Left renal cortex interstitium (tissue), 4 donors: Measurements from ENCODE around the gene OXSR1. TPM values are rescaled to one million over a fixed set of nuclear protein-coding genes. Genes with fewer than 3 reads are reported as not detected.
"Not testable (repeated sequence)": the region's sequence is repeated elsewhere in the genome, so short reads cannot be mapped to it uniquely, and the experiment has no call there.

Experiments used
- DNase-seq, 4 donors: peaks; one replicate each; pipeline ENCODE4 v3.0.0-alpha.2; 2013; ENCODE audit warnings: low read depth in 4 of 4, low spot score in 2 of 4, missing footprints in 1 of 4
- polyA plus RNA-seq, 4 donors: library from polyadenylated mRNA; unstranded; fragments of 120-200 nt; gene quantifications; one replicate each; pipeline ENCODE4 v1.2.1, GENCODE V29; 2013; ENCODE audit not compliant: insufficient read length in 4 of 4

OXSR1 gene
- polyA plus RNA-seq, 4 donors = 40.0 to 54.8 (median 47.1) TPM

GRCh38 chr3:38141173-38141951 is 24.0 kb upstream of the OXSR1 start:
- no peak for DNase-seq

DNA sequence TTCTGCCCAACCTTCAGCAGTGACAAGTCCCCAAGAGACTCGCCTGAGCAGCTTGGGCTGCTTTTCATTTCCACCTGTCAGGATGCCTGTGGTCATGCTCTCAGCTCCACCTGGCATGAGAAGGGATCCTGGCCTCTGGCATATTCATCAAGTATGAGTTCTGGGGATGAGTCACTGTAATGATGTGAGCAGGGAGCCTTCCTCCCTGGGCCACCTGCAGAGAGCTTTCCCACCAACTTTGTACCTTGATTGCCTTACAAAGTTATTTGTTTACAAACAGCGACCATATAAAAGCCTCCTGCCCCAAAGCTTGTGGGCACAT is 23.4 kb upstream of the OXSR1 start:
- DNase-seq = no peak

- no peak for DNase-seq
Observed at GRCh38 chr3:38142959-38143358, 22.4 kb upstream of the OXSR1 start.

DNA sequence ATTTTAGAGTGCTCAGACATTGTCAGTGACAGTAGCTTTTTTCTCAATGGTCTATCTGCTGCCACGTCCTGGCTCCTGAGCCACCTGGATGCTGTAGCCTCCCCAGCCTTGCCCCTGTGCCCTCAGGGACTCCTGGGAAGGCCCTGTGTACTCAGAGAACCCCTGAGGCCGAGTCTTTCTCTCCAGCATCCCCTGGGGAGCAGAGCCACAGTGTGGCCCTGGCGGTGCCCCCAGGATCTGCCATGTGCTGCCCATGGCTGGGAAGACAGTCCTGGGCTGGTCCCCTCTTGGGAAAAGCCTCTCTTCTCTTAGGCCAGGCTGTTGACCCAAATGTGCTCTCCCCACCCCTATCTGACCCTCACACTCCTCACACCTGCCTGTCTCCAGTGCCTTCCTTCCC is 21.8 kb upstream of the OXSR1 start:
- DNase-seq = no peak

DNA sequence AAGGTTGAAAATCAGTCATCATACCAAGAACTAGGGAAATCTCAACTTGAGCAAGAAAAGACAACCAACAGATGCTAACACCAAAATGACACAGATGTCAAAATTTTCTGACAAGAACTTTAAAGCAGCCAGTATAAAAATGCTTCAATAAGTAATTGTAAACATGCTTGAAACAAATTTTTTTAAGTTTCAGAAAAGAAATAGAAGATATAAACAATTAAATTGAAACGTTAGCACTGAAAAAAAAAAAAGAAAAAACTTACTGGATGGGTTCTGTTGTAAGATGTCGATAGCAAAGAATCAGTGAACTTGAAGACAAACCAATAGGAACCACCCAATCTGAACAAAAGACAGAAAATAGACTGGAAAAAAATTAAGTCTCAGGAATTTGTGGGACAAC is 18.8 kb upstream of the OXSR1 start:
- DNase-seq = no peak

GRCh38 chr3:38147421-38147820 is 17.9 kb upstream of the OXSR1 start:
- DNase-seq = no peak

GRCh38 chr3:38148311-38148882 is 16.9 kb upstream of the OXSR1 start:
- no peak for DNase-seq

DNA sequence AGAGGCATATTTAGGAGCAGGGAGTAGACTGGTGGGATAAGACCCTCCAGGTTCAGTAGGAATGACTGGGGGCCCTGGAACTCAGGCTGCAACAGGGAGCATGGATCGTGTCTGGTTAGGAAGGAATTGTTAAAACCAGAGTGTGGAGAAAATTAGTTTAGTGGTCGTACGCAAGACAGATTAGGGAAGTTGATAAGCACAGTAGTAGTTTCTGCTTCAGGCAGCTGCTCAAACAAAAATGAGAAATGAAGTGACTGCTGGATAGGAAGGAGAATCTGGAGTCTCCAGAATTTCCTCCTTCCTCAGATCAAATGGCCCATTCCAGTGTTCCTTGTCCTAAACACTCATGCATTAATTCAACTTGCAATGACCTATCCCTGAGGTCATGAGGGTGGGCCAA is 15.6 kb upstream of the OXSR1 start:
- DNase-seq = no peak

GRCh38 chr3:38150780-38151528 is 14.4 kb upstream of the OXSR1 start:
- DNase-seq = no peak

- no peak for DNase-seq
Observed at GRCh38 chr3:38151667-38152265, 13.6 kb upstream of the OXSR1 start.

DNA sequence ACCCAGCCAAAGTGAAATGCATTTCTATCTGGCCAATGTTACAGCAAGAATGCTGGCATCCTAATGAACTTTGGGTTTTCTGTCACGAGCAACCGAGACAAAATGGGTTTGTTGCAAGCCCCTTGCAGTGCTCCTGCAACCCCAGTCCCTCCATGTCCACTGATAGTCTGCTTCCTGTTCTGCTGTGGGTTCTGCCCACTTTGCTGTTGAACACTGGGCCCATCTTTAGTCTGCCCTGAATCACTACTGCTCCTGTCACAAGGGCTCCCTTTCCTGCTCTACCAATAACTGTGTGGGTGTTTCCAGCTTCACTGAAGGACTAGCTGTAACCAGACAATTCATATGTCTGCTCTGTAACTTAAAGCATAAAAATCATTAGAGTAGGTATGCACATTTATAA is 12.7 kb upstream of the OXSR1 start:
- DNase-seq = no peak

- no peak for DNase-seq
Observed at GRCh38 chr3:38153221-38153620, 12.1 kb upstream of the OXSR1 start.

- no peak for DNase-seq
Observed at GRCh38 chr3:38154033-38154494, 11.3 kb upstream of the OXSR1 start.

DNA sequence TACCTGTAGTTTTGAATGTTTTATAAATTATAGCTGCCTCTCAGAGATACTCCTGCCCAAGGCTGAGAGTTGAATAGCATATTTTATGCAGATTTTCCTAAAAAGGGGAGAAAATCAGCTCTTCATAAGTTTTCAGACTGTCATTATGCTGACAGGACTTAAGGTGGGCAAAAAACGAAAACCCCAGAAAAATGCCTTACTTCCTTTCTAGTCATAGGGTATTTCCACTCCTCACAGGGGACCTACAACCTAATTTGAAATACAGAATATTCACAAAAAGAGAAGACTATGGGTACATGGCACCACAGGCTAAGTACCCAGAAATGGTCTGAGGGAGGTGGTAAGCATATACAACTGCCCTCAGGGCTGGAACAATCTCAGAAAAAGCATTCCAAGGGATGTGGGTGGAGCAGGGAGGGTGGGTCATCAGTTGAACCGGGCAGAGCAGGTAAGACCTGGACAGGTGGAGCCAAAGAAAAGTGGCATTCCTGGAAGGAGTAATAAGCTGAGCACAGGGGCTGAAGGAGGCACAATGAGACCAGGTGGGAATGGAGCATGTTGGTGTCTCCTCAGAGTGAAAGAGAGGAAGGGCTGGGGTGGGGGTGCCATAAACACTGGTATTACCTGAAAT is 10.6 kb upstream of the OXSR1 start:
- DNase-seq = no peak

- no peak for DNase-seq
Observed at GRCh38 chr3:38155825-38156224, 9.5 kb upstream of the OXSR1 start.

GRCh38 chr3:38157117-38157516 is 8.2 kb upstream of the OXSR1 start:
- DNase-seq = no peak

GRCh38 chr3:38157595-38157994 is 7.7 kb upstream of the OXSR1 start:
- no peak for DNase-seq

- DNase-seq = no peak
Observed at GRCh38 chr3:38158472-38158871, 6.9 kb upstream of the OXSR1 start.

- DNase-seq = not testable (repeated sequence)
Observed at GRCh38 chr3:38160704-38161103, 4.6 kb upstream of the OXSR1 start.

GRCh38 chr3:38163117-38163840 is 2.1 kb upstream of the OXSR1 start:
- DNase-seq = no peak
